SKM-1 treated with dmso at 0.1 percent for 144 hours (cell line): Measurements from ENCODE around the gene PRKAG2.
"Not testable (repeated sequence)": the region's sequence is repeated elsewhere in the genome, so short reads cannot be mapped to it uniquely, and the experiment has no call there.

Experiments
- DNase-seq: peaks from one replicate; lab custom pipeline; 2025; ENCODE audit not compliant: unreplicated experiment; lab: John Stamatoyannopoulos, UW

Gene PRKAG2

GRCh38 chr7:151876899-151877777 is at the start of gene PRKAG2:
Gene PRKAG2, minus strand, starts transcription at chr7:151877115. Its CDS starts 495 bp downstream, at chr7:151876620.
- peak; percentile 27 for DNase-seq

GRCh38 chr7:151926336-151926712 is 49.4 kb upstream of the PRKAG2 start:
- no peak for DNase-seq

GRCh38 chr7:151925446-151926335 is 48.8 kb upstream of the PRKAG2 start:
- DNase-seq: peak; percentile 63

GRCh38 chr7:151924508-151924907 is 47.6 kb upstream of the PRKAG2 start:
- no peak for DNase-seq

GRCh38 chr7:151924001-151924400 is 47.1 kb upstream of the PRKAG2 start:
- DNase-seq: no peak

GRCh38 chr7:151923097-151923876 is 46.4 kb upstream of the PRKAG2 start:
- DNase-seq: peak; percentile 75

- DNase-seq: no peak
Measured at GRCh38 chr7:151921451-151921850, 44.5 kb upstream of the PRKAG2 start.

- DNase-seq: no peak
Measured at GRCh38 chr7:151920488-151920887, 43.6 kb upstream of the PRKAG2 start.

- DNase-seq: no peak
Measured at GRCh38 chr7:151919595-151919994, 42.7 kb upstream of the PRKAG2 start.

GRCh38 chr7:151918510-151918843 is 41.6 kb upstream of the PRKAG2 start:
- no peak for DNase-seq

- DNase-seq: no peak
Measured at GRCh38 chr7:151917791-151918509, 41.0 kb upstream of the PRKAG2 start.

GRCh38 chr7:151914051-151914450 is 37.1 kb upstream of the PRKAG2 start:
- DNase-seq: no peak

GRCh38 chr7:151910655-151911054 is 33.7 kb upstream of the PRKAG2 start:
- not testable (repeated sequence) for DNase-seq

- not testable (repeated sequence) for DNase-seq
Measured at GRCh38 chr7:151907115-151907514, 30.2 kb upstream of the PRKAG2 start.

- DNase-seq: no peak
Measured at GRCh38 chr7:151905766-151906165, 28.9 kb upstream of the PRKAG2 start.

GRCh38 chr7:151905353-151905752 is 28.4 kb upstream of the PRKAG2 start:
- DNase-seq: no peak

GRCh38 chr7:151904270-151904669 is 27.4 kb upstream of the PRKAG2 start:
- DNase-seq: no peak

- DNase-seq: no peak
Measured at GRCh38 chr7:151903249-151904032, 26.5 kb upstream of the PRKAG2 start.

GRCh38 chr7:151902311-151902710 is 25.4 kb upstream of the PRKAG2 start:
- DNase-seq: no peak

- no peak for DNase-seq
Measured at GRCh38 chr7:151901828-151902227, 24.9 kb upstream of the PRKAG2 start.
